ENCODE results near the gene RAP2B.

- TF ChIP-seq CTCF (IDR thresholded peaks at IDR 0.05; ENCODE audit: poor library complexity, severe bottlenecking) (no peak), SMC3 (conservative IDR thresholded peaks at IDR 0.05; ENCODE audit: poor library complexity) (no peak), REST (IDR thresholded peaks at IDR 0.05; ENCODE audit: borderline replicate concordance) (no peak), RAD21 (conservative IDR thresholded peaks at IDR 0.05) (no peak)
Observed at GRCh38 chr3:153195349-153195879, 33.4 kb downstream of the RAP2B start.

Measured in neural cell (in vitro differentiated cells).